Body of pancreas (tissue), 4 donors: ENCODE data around the gene RANBP17. TPM values are rescaled to one million over a fixed set of nuclear protein-coding genes. Genes with fewer than 3 reads are reported as not detected.

Source experiments
- ATAC-seq: fragments of 150-250 bp; one replicate; pipeline ENCODE4 v1.9.1; 2016
- DNase-seq, 4 donors: peaks; one replicate each; pipeline ENCODE4 v3.0.0-alpha.2; 2019
- H3K27ac ChIP-seq, 4 donors: fragments of 200-600 bp; sonication (generic); 1 replicate in 3 of 4; 2 replicates in 1 of 4; pipeline versions ENCODE4 v1.5.1 to v1.6.1; 2016 to 2019; ENCODE audit warnings: mild to moderate bottlenecking in 1 of 4, mixed read lengths in 1 of 4, moderate library complexity in 1 of 4
- H3K27me3 ChIP-seq, 2 donors: fragments of 200-600 bp; sonication (generic); one replicate each; pipeline ENCODE4 v1.6.0; 2016; ENCODE audit warnings: mild to moderate bottlenecking in 1 of 2
- H3K36me3 ChIP-seq, 2 donors: fragments of 200-600 bp; sonication (generic); replicated peaks in 1 of 2; 2 replicates each; pipeline ENCODE4 v1.5.1; 2016; ENCODE audit warnings: low read depth in 2 of 2; ENCODE audit not compliant: insufficient read depth in 1 of 2
- H3K4me1 ChIP-seq: fragments of 200-600 bp; sonication (generic); one replicate; pipeline ENCODE4 v1.6.0; 2016
- H3K4me3 ChIP-seq, 2 donors: fragments of 200-600 bp; sonication (generic); 1 replicate in 1 of 2; 2 replicates in 1 of 2; pipeline ENCODE4 v1.5.1; 2016 to 2019
- H3K9me3 ChIP-seq, 3 donors: fragments of 200-600 bp; sonication (generic); 1 replicate in 2 of 3; 2 replicates in 1 of 3; pipeline ENCODE4 v1.5.1; 2016
- CTCF ChIP-seq, 7 experiments: fragments of 450-650 bp in 4 of 7; fragments of 200-600 bp in 3 of 7; sonication (generic) in 3 of 7; IDR thresholded peaks; one replicate each; pipeline ENCODE4 v1.5.1; 2016 to 2019; ENCODE audit warnings: antibody characterized with exemption in 7 of 7
- POLR2A ChIP-seq, 3 donors: fragments of 450-650 bp; IDR thresholded peaks; one replicate each; pipeline ENCODE4 v1.6.1; 2016; ENCODE audit warnings: antibody characterized with exemption in 3 of 3, mild to moderate bottlenecking in 2 of 3
- WGBS, 2 donors: methylation state at CpG; one replicate each; pipeline ENCODE4 v1.1.5; 2017; 5-methylcytosine and 5-hydroxymethylcytosine counted together
- intact Hi-C: fragments of 100-400 bp; cut with DNase I; formaldehyde crosslinking; loops from one replicate; pipeline ENCODE4 v1.15.1; 2023
- total RNA-seq, 2 donors: library from RNA; depleted of rRNA; stranded (reverse); fragments of >200 nt; gene quantifications; one replicate each; pipeline ENCODE4 v1.1.0, GENCODE V29; 2016

Gene RANBP17
- total RNA-seq, 2 donors from 2014 or later = 6.6 to 9.1 TPM

- Histone ChIP-seq H3K27ac (no peak overlapping the region), H3K36me3 (no peaks in the 10 kb centered on the region), H3K4me3 (no peak overlapping the region), H3K27me3 (no peaks in the 10 kb centered on the region), H3K4me1 (no peaks in the 10 kb centered on the region), H3K9me3 (no peaks in the 10 kb centered on the region)
- ATAC-seq (no peak), DNase-seq (no peak)
- no peak for TF ChIP-seq POLR2A (IDR thresholded peaks at IDR 0.05)
- TF ChIP-seq CTCF (IDR thresholded peaks at IDR 0.05) = no peak
- intact Hi-C loops = no loop called here
These were observed 131.7 kb downstream of the RANBP17 start for GRCh38 chr5:170993476-170993875.

GRCh38 chr5:171010086-171010485 is 148.3 kb downstream of the RANBP17 start:
- Histone ChIP-seq H3K36me3 (no peaks in the 10 kb centered on the region), H3K27me3 (no peaks in the 10 kb centered on the region), H3K9me3 (no peaks in the 10 kb centered on the region), H3K4me3 (no peak overlapping the region), H3K27ac (no peak overlapping the region), H3K4me1 (no peaks in the 10 kb centered on the region)
- TF ChIP-seq POLR2A (IDR thresholded peaks at IDR 0.05) (no peak), CTCF (IDR thresholded peaks at IDR 0.05) (no peak)
- 75 to 93% methylated on average over 3 of the region's 3 CpGs for WGBS, 2 donors
- intact Hi-C loops = no loop called here
- DNase-seq (no peak), ATAC-seq (no peak)

- no peak for ATAC-seq
- Histone ChIP-seq H3K4me3 (no peak overlapping the region), H3K9me3 (no peaks in the 10 kb centered on the region), H3K36me3 (no peaks in the 10 kb centered on the region), H3K27me3 (no peaks in the 10 kb centered on the region), H3K27ac (no peak overlapping the region), H3K4me1 (no peaks in the 10 kb centered on the region)
- WGBS, 2 donors = 73 to 80% methylated on average over 2 of the region's 2 CpGs
- no peak for DNase-seq
- intact Hi-C loops = no loop called here
- no peak for TF ChIP-seq CTCF (IDR thresholded peaks at IDR 0.05)
- TF ChIP-seq POLR2A (IDR thresholded peaks at IDR 0.05) = no peak
These were observed 149.0 kb downstream of the RANBP17 start for GRCh38 chr5:171010816-171011215.

- Histone ChIP-seq H3K4me3 (no peak overlapping the region), H3K27ac (no peak overlapping the region), H3K27me3 (no peaks in the 10 kb centered on the region), H3K36me3 (no peaks in the 10 kb centered on the region), H3K9me3 (peaks cover 0 to 11% (median 0%) of the 10 kb centered on the region in 3 donors), H3K4me1 (no peaks in the 10 kb centered on the region)
- ATAC-seq (no peak), DNase-seq (no peak)
- no peak for TF ChIP-seq CTCF (IDR thresholded peaks at IDR 0.05)
- TF ChIP-seq POLR2A (IDR thresholded peaks at IDR 0.05) = no peak
- intact Hi-C loops = no loop called here
These were observed 161.7 kb downstream of the RANBP17 start for GRCh38 chr5:171023508-171023907.

GRCh38 chr5:171024084-171024483 is 162.3 kb downstream of the RANBP17 start:
- Histone ChIP-seq H3K27ac (no peak overlapping the region), H3K4me1 (no peaks in the 10 kb centered on the region), H3K27me3 (no peaks in the 10 kb centered on the region), H3K9me3 (peaks cover 0 to 11% (median 0%) of the 10 kb centered on the region in 3 donors), H3K36me3 (no peaks in the 10 kb centered on the region), H3K4me3 (no peak overlapping the region)
- no peak for TF ChIP-seq CTCF (IDR thresholded peaks at IDR 0.05)
- TF ChIP-seq POLR2A (IDR thresholded peaks at IDR 0.05) = no peak
- intact Hi-C loops = no loop called here
- ATAC-seq (no peak), DNase-seq (no peak)
